ENCODE results near the gene PDK4.

Gene PDK4

GRCh38 chr7:95592570-95592969 is 3.7 kb downstream of the PDK4 start:
- H3K27me3 Mint-ChIP-seq = peaks cover 18% of the 10 kb centered on the region
- DNase-seq (no peak), ATAC-seq (no peak)
- no peaks in the 10 kb centered on the region for H3K9me3 Mint-ChIP-seq
- H3K4me1 Mint-ChIP-seq = peaks cover 7% of the 10 kb centered on the region
- H3K27ac Mint-ChIP-seq = no peak overlapping the region
- H3K4me3 Mint-ChIP-seq = no peak overlapping the region
- no peaks in the 10 kb centered on the region for H3K36me3 Mint-ChIP-seq (ENCODE audit: low read depth)

- ATAC-seq (no peak), DNase-seq (no peak)
- Mint-ChIP-seq H3K4me3 (no peak overlapping the region), H3K36me3 (ENCODE audit: low read depth) (no peaks in the 10 kb centered on the region), H3K27me3 (peaks cover 5% of the 10 kb centered on the region), H3K4me1 (peaks cover 2% of the 10 kb centered on the region), H3K27ac (no peak overlapping the region), H3K9me3 (no peaks in the 10 kb centered on the region)
Measured at GRCh38 chr7:95590387-95591248, 5.7 kb downstream of the PDK4 start.

DNA sequence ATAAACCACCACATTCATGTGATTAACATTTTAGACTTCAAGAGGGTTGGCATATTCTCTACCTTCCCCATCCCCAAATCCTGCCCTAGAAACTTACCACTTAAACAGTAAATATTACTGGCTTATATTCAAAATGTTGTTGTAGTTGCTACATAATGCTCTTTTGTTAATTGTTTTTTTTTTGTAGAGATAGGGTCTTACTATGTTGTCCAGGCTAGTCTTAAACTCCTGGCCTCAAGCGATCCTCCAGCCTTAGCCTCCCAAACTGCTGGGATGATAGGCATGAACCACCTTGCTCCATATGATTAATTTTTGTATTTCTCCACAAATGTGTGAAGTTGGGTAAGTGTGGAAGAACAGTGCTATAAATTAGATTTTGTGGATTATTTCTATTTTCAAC is 6.5 kb downstream of the PDK4 start:
- Mint-ChIP-seq H3K27ac (no peak overlapping the region), H3K9me3 (no peaks in the 10 kb centered on the region), H3K4me1 (no peaks in the 10 kb centered on the region), H3K36me3 (ENCODE audit: low read depth) (no peaks in the 10 kb centered on the region), H3K4me3 (no peak overlapping the region), H3K27me3 (no peaks in the 10 kb centered on the region)
- no peak for DNase-seq
- no peak for ATAC-seq

DNA sequence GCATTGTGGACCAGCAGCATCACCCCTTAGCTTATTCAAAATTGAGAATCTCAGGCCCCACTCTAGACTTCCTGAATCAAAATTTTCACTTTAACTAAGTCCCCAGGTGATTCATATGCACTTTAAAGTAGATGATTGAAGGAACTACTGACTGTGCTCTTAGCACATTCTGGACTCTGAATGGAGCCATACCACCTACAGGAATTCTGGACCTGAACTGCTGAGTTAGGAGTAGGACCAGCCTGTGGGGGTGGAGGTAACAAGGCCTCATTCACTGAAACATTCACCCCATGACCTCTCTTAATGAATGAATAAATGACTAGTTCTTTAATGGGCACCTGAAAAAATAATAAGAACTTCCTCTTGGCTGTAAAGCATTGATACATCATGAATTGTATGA is 7.3 kb downstream of the PDK4 start:
- Mint-ChIP-seq H3K9me3 (no peaks in the 10 kb centered on the region), H3K4me3 (no peak overlapping the region), H3K27me3 (no peaks in the 10 kb centered on the region), H3K27ac (no peak overlapping the region), H3K4me1 (no peaks in the 10 kb centered on the region), H3K36me3 (ENCODE audit: low read depth) (no peaks in the 10 kb centered on the region)
- no peak for ATAC-seq
- DNase-seq = no peak

DNA sequence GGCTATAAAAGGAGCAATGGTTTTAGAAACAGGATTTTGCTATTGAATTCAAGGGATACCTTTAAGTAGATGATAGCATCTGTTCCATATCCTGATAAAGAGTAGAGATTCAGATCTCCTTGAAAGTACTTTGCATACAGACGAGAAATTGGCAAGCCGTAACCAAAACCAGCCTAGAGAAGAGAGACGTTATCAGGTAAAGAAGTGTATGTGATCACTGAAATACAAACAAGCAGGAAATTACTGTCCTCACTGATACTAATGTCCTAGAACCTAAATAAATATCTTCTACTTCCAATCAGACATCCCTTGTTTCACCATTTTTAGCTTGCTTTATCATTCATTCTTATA is 9.4 kb downstream of the PDK4 start:
- Mint-ChIP-seq H3K27me3 (no peaks in the 10 kb centered on the region), H3K4me3 (no peak overlapping the region), H3K9me3 (no peaks in the 10 kb centered on the region), H3K27ac (no peak overlapping the region), H3K4me1 (no peaks in the 10 kb centered on the region), H3K36me3 (ENCODE audit: low read depth) (no peaks in the 10 kb centered on the region)
- no peak for ATAC-seq
- DNase-seq = no peak

GRCh38 chr7:95585426-95585789 is 10.9 kb downstream of the PDK4 start:
- no peak for ATAC-seq

DNA sequence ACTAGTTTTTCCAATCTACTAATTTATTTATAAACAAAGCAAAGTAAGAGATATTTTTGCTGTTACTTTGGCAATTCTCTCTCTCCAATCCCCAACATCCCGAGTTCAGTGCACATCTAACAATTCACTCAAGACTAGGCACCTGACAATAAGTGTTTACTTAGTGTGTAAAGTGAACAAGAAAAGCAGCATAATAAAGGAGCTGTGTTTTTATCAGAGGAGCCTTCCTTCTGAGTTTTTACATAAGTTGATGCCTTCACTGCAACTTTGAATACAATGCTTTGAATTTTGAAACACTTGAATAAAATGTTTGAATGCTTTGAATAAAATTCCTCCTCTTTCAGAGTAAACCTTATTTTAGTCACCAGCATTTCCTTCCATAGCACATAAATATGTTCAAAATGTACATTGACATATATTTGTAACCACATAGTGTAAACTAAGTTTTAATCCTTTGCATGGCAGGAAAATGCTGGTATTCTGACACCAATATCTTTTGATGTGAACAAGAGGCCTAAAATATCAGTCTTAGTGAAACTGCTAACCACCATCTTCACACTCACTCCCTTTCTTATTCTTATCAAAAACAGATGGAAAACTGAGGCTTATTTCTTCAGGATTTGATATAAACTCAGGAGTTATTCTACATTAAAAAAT is 11.4 kb downstream of the PDK4 start:
- ATAC-seq (no peak), DNase-seq (no peak)
- no peaks in the 10 kb centered on the region for H3K36me3 Mint-ChIP-seq (ENCODE audit: low read depth)
- no peak overlapping the region for H3K27ac Mint-ChIP-seq
- H3K9me3 Mint-ChIP-seq = no peaks in the 10 kb centered on the region
- no peaks in the 10 kb centered on the region for H3K4me1 Mint-ChIP-seq
- H3K4me3 Mint-ChIP-seq = no peak overlapping the region
- H3K27me3 Mint-ChIP-seq = no peaks in the 10 kb centered on the region

More at GRCh38 chr7:95585426-95585789, 10.9 kb downstream of the PDK4 start:
- Mint-ChIP-seq H3K4me3 (no peak overlapping the region), H3K36me3 (ENCODE audit: low read depth) (no peaks in the 10 kb centered on the region), H3K27ac (no peak overlapping the region), H3K9me3 (no peaks in the 10 kb centered on the region), H3K27me3 (no peaks in the 10 kb centered on the region), H3K4me1 (no peaks in the 10 kb centered on the region)
- no peak for DNase-seq

DNA sequence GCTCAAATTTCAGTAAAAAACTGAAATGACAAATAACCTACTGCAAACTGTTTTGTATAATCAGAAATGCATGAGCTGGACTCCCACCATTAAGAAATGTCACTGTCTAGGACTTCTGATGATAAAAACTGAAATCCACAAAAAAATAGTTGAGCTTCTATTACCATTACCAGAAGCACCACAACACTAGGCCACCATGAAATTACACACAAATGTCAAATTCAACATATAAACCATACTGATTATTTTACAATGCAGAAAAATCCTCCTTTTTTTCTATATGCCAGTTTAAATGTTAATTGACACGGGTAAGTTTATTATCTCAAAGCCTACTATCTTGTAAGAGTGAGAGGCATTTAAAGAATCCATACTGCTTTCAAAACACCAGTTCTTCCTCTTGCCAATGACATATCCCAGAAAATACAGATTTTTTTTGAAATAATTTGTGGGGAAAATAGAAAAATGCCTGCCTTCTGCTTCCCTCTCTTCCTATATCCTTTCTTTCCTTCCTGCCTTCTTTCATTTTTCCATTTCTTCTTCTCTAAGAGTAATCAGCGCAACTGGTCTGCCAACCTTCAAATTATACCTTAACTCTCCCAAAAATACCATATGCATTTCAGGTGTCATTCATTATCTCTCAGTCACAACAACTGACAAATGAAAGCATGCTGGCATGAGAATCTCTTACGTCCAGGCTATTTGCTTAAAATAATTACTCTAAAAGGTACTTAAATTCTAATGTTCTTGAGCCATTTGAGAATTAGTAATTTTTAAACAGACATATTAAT is 12.3 kb downstream of the PDK4 start:
- Mint-ChIP-seq H3K4me1 (no peaks in the 10 kb centered on the region), H3K27ac (no peak overlapping the region), H3K27me3 (no peaks in the 10 kb centered on the region), H3K9me3 (no peaks in the 10 kb centered on the region), H3K36me3 (ENCODE audit: low read depth) (no peaks in the 10 kb centered on the region), H3K4me3 (no peak overlapping the region)
- no peak for DNase-seq
- ATAC-seq = no peak

GRCh38 chr7:95582578-95583293 is 13.6 kb downstream of the PDK4 start:
- ATAC-seq = no peak

DNA sequence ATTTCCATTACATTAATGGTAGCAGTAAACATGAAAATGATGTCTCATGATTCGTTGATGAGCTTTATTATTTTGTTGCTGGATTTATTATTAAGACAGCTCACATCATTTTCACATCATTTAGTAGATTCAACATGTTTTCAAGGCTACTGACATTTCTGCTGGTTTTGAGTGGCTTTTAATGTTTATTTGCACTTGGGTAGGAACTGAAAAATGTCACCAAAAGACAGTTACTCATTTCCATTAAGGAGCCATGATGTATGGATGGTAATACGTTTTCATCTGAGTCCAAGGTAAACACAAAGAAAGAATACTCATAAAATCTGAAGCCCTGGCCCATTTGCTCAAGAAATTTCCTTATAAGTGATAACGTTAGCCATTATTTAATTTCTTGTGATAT is 14.8 kb downstream of the PDK4 start:
- ATAC-seq = no peak
- Mint-ChIP-seq H3K4me3 (no peak overlapping the region), H3K27ac (no peak overlapping the region), H3K4me1 (no peaks in the 10 kb centered on the region), H3K9me3 (no peaks in the 10 kb centered on the region), H3K36me3 (ENCODE audit: low read depth) (no peaks in the 10 kb centered on the region), H3K27me3 (no peaks in the 10 kb centered on the region)
- DNase-seq = no peak

More at GRCh38 chr7:95582578-95583293, 13.6 kb downstream of the PDK4 start:
- Mint-ChIP-seq H3K4me3 (no peak overlapping the region), H3K27me3 (no peaks in the 10 kb centered on the region), H3K9me3 (no peaks in the 10 kb centered on the region), H3K27ac (no peak overlapping the region), H3K4me1 (no peaks in the 10 kb centered on the region), H3K36me3 (ENCODE audit: low read depth) (no peaks in the 10 kb centered on the region)
- DNase-seq = no peak

GRCh38 chr7:95579318-95579717 is 17.0 kb downstream of the PDK4 start:
- Mint-ChIP-seq H3K36me3 (ENCODE audit: low read depth) (no peaks in the 10 kb centered on the region), H3K27me3 (no peaks in the 10 kb centered on the region), H3K27ac (no peak overlapping the region), H3K4me1 (no peaks in the 10 kb centered on the region), H3K4me3 (no peak overlapping the region), H3K9me3 (peaks cover 4% of the 10 kb centered on the region)
- DNase-seq = no peak
- no peak for ATAC-seq

GRCh38 chr7:95578299-95578855 is 17.9 kb downstream of the PDK4 start:
- DNase-seq (no peak), ATAC-seq (no peak)
- H3K27me3 Mint-ChIP-seq = no peaks in the 10 kb centered on the region

DNA sequence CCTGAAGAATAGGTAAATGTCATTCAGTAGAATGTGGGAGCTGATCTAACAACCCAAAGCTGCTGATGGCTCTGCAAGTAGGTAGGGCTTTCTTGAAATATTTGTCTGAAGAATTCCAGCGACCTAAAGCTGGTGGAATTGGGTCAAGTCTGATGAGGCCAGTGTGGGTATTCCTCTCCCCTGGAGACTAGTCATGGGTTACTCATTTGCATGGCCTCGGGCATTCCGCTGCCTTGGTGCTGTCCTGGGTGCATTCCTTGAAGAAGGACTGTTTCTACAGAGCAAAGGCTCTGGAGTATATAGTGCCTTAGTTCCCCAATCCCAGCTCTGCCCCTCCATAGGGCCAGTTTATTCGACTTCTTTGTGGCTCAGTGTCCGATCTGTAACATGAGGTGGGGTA is 19.2 kb downstream of the PDK4 start:
- Mint-ChIP-seq H3K4me3 (no peak overlapping the region), H3K27me3 (no peaks in the 10 kb centered on the region), H3K36me3 (ENCODE audit: low read depth) (no peaks in the 10 kb centered on the region), H3K27ac (no peak overlapping the region), H3K4me1 (no peaks in the 10 kb centered on the region), H3K9me3 (peaks cover 4% of the 10 kb centered on the region)
- DNase-seq (no peak), ATAC-seq (no peak)

More at GRCh38 chr7:95578299-95578855, 17.9 kb downstream of the PDK4 start:
- no peaks in the 10 kb centered on the region for H3K36me3 Mint-ChIP-seq (ENCODE audit: low read depth)
- no peak overlapping the region for H3K27ac Mint-ChIP-seq
- H3K4me1 Mint-ChIP-seq = no peaks in the 10 kb centered on the region
- peaks cover 4% of the 10 kb centered on the region for H3K9me3 Mint-ChIP-seq
- no peak overlapping the region for H3K4me3 Mint-ChIP-seq

GRCh38 chr7:95569720-95570119 is 26.6 kb downstream of the PDK4 start:
- H3K4me1 Mint-ChIP-seq = no peaks in the 10 kb centered on the region
- H3K27me3 Mint-ChIP-seq = peaks cover 1% of the 10 kb centered on the region
- no peak overlapping the region for H3K4me3 Mint-ChIP-seq
- no peaks in the 10 kb centered on the region for H3K9me3 Mint-ChIP-seq
- DNase-seq (no peak), ATAC-seq (no peak)
- H3K27ac Mint-ChIP-seq = no peak overlapping the region
- H3K36me3 Mint-ChIP-seq (ENCODE audit: low read depth) = no peaks in the 10 kb centered on the region

Measured in activated naive CD8-positive, alpha-beta T cell treated with anti-CD3 and anti-CD28 coated beads, Interleukin-2, amount 50 U/mL, for 24 hours (primary cell).